MCF 10A (cell line): ENCODE data around the gene INHBE. TPM values are rescaled to one million over a fixed set of nuclear protein-coding genes. Genes with fewer than 3 reads are reported as not detected.
"Not testable (repeated sequence)": the region's sequence is repeated elsewhere in the genome, so short reads cannot be mapped to it uniquely, and the experiment has no call there.

Source experiments
- BruUV-seq: library from RNA; stranded (reverse); fragments of 400-500 nt; replicated peaks from 2 replicates; lab custom pipeline; 2021; lab: Mats Ljungman, UMichigan
- CTCF ChIA-PET: fragments of 300-600 bp; sonication (Branson Sonifier 250); formaldehyde crosslinking; extraction: SDS; loops from one replicate; lab custom pipeline; 2021; ENCODE audit warnings: antibody characterized with exemption, inconsistent platforms; lab: Yijun Ruan, JAX
- POLR2A ChIA-PET: fragments of 300-600, 350-650 bp; sonication (Branson Sonifier 250); formaldehyde crosslinking; extraction: SDS; loops from one replicate; lab custom pipeline; 2020; ENCODE audit warnings: antibody characterized with exemption, inconsistent platforms; lab: Yijun Ruan, JAX
- DNase-seq: peaks from one replicate; pipeline ENCODE4 v3.0.0-alpha.2; 2018; ENCODE audit not compliant: unreplicated experiment
- H3K27ac Mint-ChIP-seq: one replicate; pipeline ENCODE4 v1.8.0; 2022; ENCODE audit warnings: mild to moderate bottlenecking, low read depth, mixed read lengths; ENCODE audit not compliant: unreplicated experiment
- H3K27me3 Mint-ChIP-seq: one replicate; pipeline ENCODE4 v1.8.0; 2022; ENCODE audit warnings: mixed read lengths; ENCODE audit not compliant: insufficient read depth, unreplicated experiment
- H3K36me3 Mint-ChIP-seq: one replicate; pipeline ENCODE4 v1.8.0; 2022; ENCODE audit warnings: mild to moderate bottlenecking, moderate library complexity, mixed read lengths; ENCODE audit not compliant: insufficient read depth, unreplicated experiment
- H3K4me1 Mint-ChIP-seq: one replicate; pipeline ENCODE4 v1.8.0; 2022; ENCODE audit warnings: mixed read lengths; ENCODE audit not compliant: insufficient read depth, unreplicated experiment
- H3K4me3 Mint-ChIP-seq: one replicate; pipeline ENCODE4 v1.8.0; 2022; ENCODE audit warnings: mild to moderate bottlenecking, moderate library complexity, mixed read lengths; ENCODE audit not compliant: unreplicated experiment
- H3K9me3 Mint-ChIP-seq: one replicate; pipeline ENCODE4 v1.8.0; 2022; ENCODE audit warnings: mixed read lengths; ENCODE audit not compliant: unreplicated experiment
- intact Hi-C: fragments of 100-400 bp; cut with micrococcal nuclease; formaldehyde crosslinking; loops from 2 replicates; pipeline ENCODE4 v1.14.1; 2022
- total RNA-seq: library from RNA; stranded (reverse); gene quantifications from 2 replicates; pipeline ENCODE4 v1.2.3, GENCODE V29; 2022
- TF ChIP-seq, protein P1 (sequence below): fragments of 200-600 bp; IDR thresholded peaks from one replicate; pipeline ENCODE4 v1.8.0; 2022; ENCODE audit warnings: antibody characterized with exemption, mild to moderate bottlenecking; ENCODE audit not compliant: unreplicated experiment

INHBE gene
- total RNA-seq, 1 experiment from 2014 or later: 5.0 TPM

DNA sequence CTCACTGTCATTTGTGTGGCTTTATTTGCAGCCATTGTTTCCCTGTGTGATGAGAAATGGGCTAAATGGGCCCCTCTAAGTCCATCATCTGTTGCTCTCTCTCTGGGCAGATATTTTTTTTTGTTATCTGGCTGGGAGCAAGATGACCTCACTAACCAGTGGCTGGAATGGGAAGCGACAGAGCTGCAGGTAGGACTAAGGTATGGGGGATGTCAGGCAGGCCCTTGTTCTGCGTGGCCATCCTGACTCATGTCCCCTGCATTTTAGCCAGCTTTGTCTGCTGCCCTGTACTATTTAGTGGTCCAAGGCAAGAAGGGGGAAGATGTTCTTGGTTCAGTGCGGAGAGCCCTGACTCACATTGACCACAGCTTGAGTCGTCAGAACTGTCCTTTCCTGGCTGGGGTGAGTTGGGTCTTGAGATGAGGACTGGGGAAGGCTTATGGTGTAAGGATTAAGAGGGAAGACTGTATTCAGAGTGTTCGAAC, 34.1 kb downstream of the INHBE start:
- intact Hi-C loops: no loop called here
- TF ChIP-seq, protein P1, sequence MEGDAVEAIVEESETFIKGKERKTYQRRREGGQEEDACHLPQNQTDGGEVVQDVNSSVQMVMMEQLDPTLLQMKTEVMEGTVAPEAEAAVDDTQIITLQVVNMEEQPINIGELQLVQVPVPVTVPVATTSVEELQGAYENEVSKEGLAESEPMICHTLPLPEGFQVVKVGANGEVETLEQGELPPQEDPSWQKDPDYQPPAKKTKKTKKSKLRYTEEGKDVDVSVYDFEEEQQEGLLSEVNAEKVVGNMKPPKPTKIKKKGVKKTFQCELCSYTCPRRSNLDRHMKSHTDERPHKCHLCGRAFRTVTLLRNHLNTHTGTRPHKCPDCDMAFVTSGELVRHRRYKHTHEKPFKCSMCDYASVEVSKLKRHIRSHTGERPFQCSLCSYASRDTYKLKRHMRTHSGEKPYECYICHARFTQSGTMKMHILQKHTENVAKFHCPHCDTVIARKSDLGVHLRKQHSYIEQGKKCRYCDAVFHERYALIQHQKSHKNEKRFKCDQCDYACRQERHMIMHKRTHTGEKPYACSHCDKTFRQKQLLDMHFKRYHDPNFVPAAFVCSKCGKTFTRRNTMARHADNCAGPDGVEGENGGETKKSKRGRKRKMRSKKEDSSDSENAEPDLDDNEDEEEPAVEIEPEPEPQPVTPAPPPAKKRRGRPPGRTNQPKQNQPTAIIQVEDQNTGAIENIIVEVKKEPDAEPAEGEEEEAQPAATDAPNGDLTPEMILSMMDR: no peak
- CTCF ChIA-PET: interaction anchor here (0.7 to 1.0 kb wide), 4 partner anchors 19 to 142 kb away, joined by 3 to 4 read pairs (median 3); no protein-coding TSS in a partner anchor
- no peaks in the 10 kb centered on the region for H3K9me3 Mint-ChIP-seq
- no peaks in the 10 kb centered on the region for H3K27me3 Mint-ChIP-seq
- BruUV-seq: TSS peak; percentile 35
- peaks cover 15% of the 10 kb centered on the region for H3K4me1 Mint-ChIP-seq
- peaks cover 48% of the 10 kb centered on the region for H3K36me3 Mint-ChIP-seq
- POLR2A ChIA-PET: interaction anchor here (0.6 to 2.1 kb wide), 8 partner anchors 16 to 263 kb away, joined by 3 to 10 read pairs (median 4); partner anchors contain the start of genes CDK4, DCTN2 and DDIT3
- peak overlapping the region; percentile 92 for H3K4me3 Mint-ChIP-seq
- DNase-seq: no peak
- peak overlapping the region; percentile 87 for H3K27ac Mint-ChIP-seq

DNA sequence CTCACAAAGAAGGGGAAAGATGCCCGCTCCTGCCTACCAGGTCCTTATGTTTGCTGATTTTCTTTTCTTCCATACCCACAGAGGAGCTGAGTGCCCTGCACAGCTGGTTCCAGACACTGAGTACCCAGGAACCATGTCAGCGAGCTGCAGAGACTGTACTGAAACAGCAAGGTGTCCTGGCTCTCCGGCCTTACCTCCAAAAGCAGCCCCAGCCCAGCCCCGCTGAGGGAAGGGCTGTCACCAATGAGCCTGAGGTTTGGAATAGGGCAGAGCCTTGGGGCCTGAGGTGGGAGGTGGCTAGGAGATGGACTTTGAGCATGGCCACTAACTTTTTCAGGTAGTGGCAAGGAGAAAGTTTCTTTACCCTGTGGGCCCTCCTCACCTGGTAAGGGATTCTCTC, 35.0 kb downstream of the INHBE start:
- TF ChIP-seq, protein P1: no peak
- DNase-seq: no peak
- CTCF ChIA-PET: interaction anchor here (0.9 kb wide), 1 partner anchor 33 kb away, joined by 4 read pairs; no protein-coding TSS in a partner anchor
- BruUV-seq: no TSS peak
- H3K27ac Mint-ChIP-seq: no peak overlapping the region
- H3K36me3 Mint-ChIP-seq: peaks cover 57% of the 10 kb centered on the region
- H3K27me3 Mint-ChIP-seq: no peaks in the 10 kb centered on the region
- no peaks in the 10 kb centered on the region for H3K9me3 Mint-ChIP-seq
- intact Hi-C loops: no loop called here
- peaks cover 15% of the 10 kb centered on the region for H3K4me1 Mint-ChIP-seq
- POLR2A ChIA-PET: interaction anchor here (0.8 to 2.1 kb wide), 4 partner anchors 14 to 262 kb away, joined by 3 to 10 read pairs (median 3); partner anchors contain the start of genes CDK4, DDIT3 and TSPAN31
- H3K4me3 Mint-ChIP-seq: no peak overlapping the region

DNA sequence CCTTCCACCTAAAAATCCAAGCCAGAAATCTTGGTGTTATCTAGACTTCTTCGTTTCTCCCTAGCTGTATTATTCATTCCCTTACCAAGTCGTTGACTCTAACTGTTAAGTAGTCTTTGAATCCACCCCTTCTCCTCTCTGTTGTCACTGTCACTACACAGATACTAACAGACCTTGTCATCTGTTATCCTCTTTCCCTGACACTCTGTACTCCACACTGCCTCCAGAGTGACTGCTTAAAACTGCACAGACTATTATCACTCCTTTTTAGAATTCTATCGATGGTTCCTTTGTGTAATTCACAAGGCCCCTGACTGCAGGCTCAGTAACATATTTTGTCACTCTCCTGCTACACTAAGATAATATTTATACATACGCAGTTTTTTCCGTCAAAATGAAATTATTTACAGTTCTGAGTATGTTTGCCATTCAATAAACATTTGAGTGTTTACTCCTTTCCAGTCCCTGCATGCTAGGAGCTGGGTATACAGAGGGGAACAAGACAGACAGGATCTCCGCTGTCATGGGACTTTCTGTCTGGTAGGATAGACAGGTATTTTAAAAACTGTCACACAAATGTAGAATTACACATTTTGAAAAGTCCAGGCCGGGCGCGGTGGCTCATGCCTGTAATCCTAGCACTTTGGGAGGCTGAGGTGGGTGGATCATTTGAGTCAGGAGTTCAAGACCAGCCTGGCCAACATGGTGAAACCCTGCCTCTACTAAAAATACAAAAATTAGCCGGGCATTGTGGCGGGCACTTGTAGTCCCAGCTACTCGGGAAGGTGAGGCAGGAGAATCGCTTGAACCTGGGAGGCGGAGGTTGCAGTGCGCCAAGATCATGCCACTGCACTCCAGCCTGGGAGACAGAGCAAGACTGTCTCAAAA, 36.5 kb downstream of the INHBE start:
- Mint-ChIP-seq H3K27me3 (no peaks in the 10 kb centered on the region), H3K27ac (no peak overlapping the region), H3K9me3 (no peaks in the 10 kb centered on the region), H3K4me1 (peaks cover 15% of the 10 kb centered on the region), H3K4me3 (no peak overlapping the region), H3K36me3 (peaks cover 72% of the 10 kb centered on the region)
- TF ChIP-seq, protein P1: no peak
- CTCF ChIA-PET: interaction anchor here (1.0 to 1.2 kb wide), 3 partner anchors 9 to 33 kb away, joined by 3 to 5 read pairs (median 4); no protein-coding TSS in a partner anchor
- TSS peak; percentile 1 for BruUV-seq
- POLR2A ChIA-PET: interaction anchor here (0.7 to 1.2 kb wide), 3 partner anchors 12 to 55 kb away, joined by 3 read pairs; no protein-coding TSS in a partner anchor
- intact Hi-C loops: no loop called here
- no peak for DNase-seq

DNA sequence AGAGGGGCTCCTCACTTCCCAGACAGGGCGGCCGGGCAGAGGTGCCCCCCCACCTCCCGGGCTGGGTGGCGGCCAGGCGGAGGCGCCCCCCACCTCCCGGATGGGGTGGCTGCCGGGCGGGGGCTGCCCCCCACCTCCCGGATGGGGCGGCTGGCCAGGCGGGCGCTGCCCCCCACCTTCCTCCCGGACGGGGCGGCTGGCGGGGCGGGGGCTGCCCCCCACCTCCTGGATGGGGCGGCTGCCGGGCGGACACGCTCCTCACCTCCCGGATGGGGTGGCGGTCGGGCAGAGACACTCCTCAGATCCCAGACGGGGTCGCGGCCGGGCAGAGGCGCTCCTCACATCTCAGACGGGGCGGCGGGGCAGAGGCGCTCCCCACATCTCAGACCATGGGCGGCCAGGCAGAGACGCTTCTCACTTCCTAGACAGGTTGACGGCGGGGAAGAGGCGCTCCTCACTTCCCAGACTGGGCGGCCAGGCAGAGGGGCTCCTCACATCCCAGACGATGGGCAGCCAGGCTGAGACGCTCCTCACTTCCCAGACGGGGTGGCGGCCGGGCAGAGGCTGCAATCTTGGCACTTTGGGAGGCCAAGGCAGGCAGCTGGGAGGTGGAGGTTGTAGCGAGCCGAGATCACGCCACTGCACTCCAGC, 40.1 kb downstream of the INHBE start:
- DNase-seq, H3K4me1 Mint-ChIP-seq, H3K9me3 Mint-ChIP-seq, H3K4me3 Mint-ChIP-seq, H3K27ac Mint-ChIP-seq, intact Hi-C loops, POLR2A ChIA-PET, H3K27me3 Mint-ChIP-seq, CTCF ChIA-PET, BruUV-seq: not testable (repeated sequence)
- peaks cover 96% of the 10 kb centered on the region for H3K36me3 Mint-ChIP-seq
